IMR-90 (cell line): Measurements from ENCODE around the gene UBA3.

ENCODE experiments used
- CEBPB ChIP-seq: IDR thresholded peaks from 2 replicates; pipeline ENCODE4 v1.6.1; 2012; ENCODE audit warnings: low read depth, low read length, improper control_type of control experiment
- CHD1 ChIP-seq: IDR thresholded peaks from 2 replicates; pipeline ENCODE4 v1.6.1; 2012; ENCODE audit warnings: low read depth, low read length, improper control_type of control experiment
- CTCF ChIP-seq: conservative IDR thresholded peaks from 2 replicates; pipeline ENCODE4 v1.5.1; 2012; ENCODE audit warnings: mild to moderate bottlenecking, low read depth, low read length, improper control_type of control experiment
- FOS ChIP-seq: fragments of 150-350 bp; IDR thresholded peaks from 2 replicates; pipeline ENCODE4 v1.6.1; 2016; ENCODE audit warnings: low read depth, low read length
- MXI1 ChIP-seq: IDR thresholded peaks from 2 replicates; pipeline ENCODE4 v1.6.1; 2012; ENCODE audit warnings: low read depth, mild to moderate bottlenecking, low read length, moderate library complexity, borderline replicate concordance
- POLR2A ChIP-seq: IDR thresholded peaks from 2 replicates; pipeline ENCODE4 v1.6.1; 2012; ENCODE audit warnings: mild to moderate bottlenecking, low read depth, low read length
- RAD21 ChIP-seq: IDR thresholded peaks from 2 replicates; pipeline ENCODE4 v1.6.1; 2012; ENCODE audit warnings: low read length, improper control_type of control experiment
- RCOR1 ChIP-seq: IDR thresholded peaks from 2 replicates; pipeline ENCODE4 v1.6.1; 2012; ENCODE audit warnings: mild to moderate bottlenecking, low read length, improper control_type of control experiment; ENCODE audit not compliant: insufficient replicate concordance
- RFX5 ChIP-seq: IDR thresholded peaks from 2 replicates; pipeline ENCODE4 v1.8.0; 2012; ENCODE audit warnings: low read depth, mild to moderate bottlenecking, low read length, moderate library complexity
- SMC3 ChIP-seq: fragments of 150-350 bp; IDR thresholded peaks from 2 replicates; pipeline ENCODE4 v1.6.1; 2016; ENCODE audit warnings: low read depth, mild to moderate bottlenecking, antibody characterized with exemption, low read length, moderate library complexity
- TF ChIP-seq, protein P1 (sequence below): fragments of 150-350 bp; IDR thresholded peaks from 2 replicates; pipeline ENCODE4 v1.6.1; 2017; ENCODE audit warnings: mild to moderate bottlenecking, antibody characterized with exemption, low read length, low read depth
- TF ChIP-seq, protein P2 (sequence below): fragments of 150-350 bp; IDR thresholded peaks from 2 replicates; pipeline ENCODE4 v1.6.1; 2016; ENCODE audit warnings: low read depth, mild to moderate bottlenecking, low read length, moderate library complexity, borderline replicate concordance

DNA sequence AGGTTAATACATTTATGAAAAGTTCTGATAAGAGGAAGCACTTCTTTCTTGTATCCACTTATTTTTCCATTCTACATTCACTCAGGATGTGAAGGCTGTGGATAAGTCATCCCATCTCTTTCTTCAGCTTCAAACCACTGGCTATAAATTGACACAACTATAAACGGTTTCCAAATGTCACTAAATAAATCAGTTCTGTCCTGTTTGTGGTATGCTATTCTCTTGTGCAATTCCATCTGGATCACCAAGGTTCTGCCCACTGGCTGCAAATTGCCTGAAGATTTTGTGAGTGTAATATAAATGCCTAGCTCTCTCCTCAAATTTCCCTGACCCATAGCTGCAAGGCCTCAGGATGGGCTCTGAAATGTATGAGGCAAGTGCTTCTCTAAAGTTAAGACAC, 49.4 kb upstream of the UBA3 start:
- TF ChIP-seq CTCF (no peak), RCOR1 (no peak), CEBPB (no peak), CHD1 (no peak), RFX5 (no peak), POLR2A (no peak), RAD21 (no peak), FOS (no peak), MXI1 (no peak), SMC3 (no peak)
- TF ChIP-seq, protein P1, sequence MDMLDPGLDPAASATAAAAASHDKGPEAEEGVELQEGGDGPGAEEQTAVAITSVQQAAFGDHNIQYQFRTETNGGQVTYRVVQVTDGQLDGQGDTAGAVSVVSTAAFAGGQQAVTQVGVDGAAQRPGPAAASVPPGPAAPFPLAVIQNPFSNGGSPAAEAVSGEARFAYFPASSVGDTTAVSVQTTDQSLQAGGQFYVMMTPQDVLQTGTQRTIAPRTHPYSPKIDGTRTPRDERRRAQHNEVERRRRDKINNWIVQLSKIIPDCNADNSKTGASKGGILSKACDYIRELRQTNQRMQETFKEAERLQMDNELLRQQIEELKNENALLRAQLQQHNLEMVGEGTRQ = no peak
- TF ChIP-seq, protein P2, sequence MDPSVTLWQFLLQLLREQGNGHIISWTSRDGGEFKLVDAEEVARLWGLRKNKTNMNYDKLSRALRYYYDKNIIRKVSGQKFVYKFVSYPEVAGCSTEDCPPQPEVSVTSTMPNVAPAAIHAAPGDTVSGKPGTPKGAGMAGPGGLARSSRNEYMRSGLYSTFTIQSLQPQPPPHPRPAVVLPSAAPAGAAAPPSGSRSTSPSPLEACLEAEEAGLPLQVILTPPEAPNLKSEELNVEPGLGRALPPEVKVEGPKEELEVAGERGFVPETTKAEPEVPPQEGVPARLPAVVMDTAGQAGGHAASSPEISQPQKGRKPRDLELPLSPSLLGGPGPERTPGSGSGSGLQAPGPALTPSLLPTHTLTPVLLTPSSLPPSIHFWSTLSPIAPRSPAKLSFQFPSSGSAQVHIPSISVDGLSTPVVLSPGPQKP = no peak
